HCT116 (cell line): ENCODE results near the gene SEC23A. TPM values are rescaled to one million over a fixed set of nuclear protein-coding genes. Genes with fewer than 3 reads are reported as not detected.

Source experiments
- ATAC-seq: fragments of 200-7000 bp; cut with Tn5 transposase; 2 replicates; pipeline ENCODE4 v1.9.1; 2020; ENCODE audit warnings: mild to moderate bottlenecking, moderate library complexity
- BruUV-seq: library from RNA; stranded (reverse); fragments of 400-500 nt; replicated peaks from 2 replicates; lab custom pipeline; 2021; lab: Mats Ljungman, UMichigan
- CTCF ChIA-PET: fragments of 300-600 bp; sonication (Branson Sonifier 250); formaldehyde crosslinking; loops from one replicate; lab custom pipeline; 2021; ENCODE audit warnings: antibody characterized with exemption; lab: Charles Lee
- POLR2A ChIA-PET: fragments of 300-600, 350-600 bp; sonication (Branson Sonifier 250); formaldehyde crosslinking; loops from one replicate; lab custom pipeline; 2021; ENCODE audit warnings: antibody characterized with exemption; lab: Charles Lee
- RAD21 ChIA-PET, 2 experiments: fragments of 300-600 bp; sonication (Branson Sonifier 250); formaldehyde crosslinking; loops; one replicate each; lab custom pipeline; 2023; ENCODE audit warnings: low total read pairs in 2 of 2; ENCODE audit not compliant: uncharacterized antibody in 2 of 2, unreplicated experiment in 2 of 2, low non-redundant PET in 1 of 2; lab: Charles Lee
- DNase-seq: peaks from one replicate; pipeline ENCODE4 v3.0.0-alpha.2; 2010; ENCODE audit warnings: low read depth, low spot score
- H2AFZ ChIP-seq: fragments of 200-600 bp; shearing (Covaris generic), sonication (generic); 2 replicates; pipeline ENCODE4 v1.6.1; 2017; ENCODE audit warnings: low read depth, mixed run types, mixed read lengths, antibody characterized with exemption, low read length; ENCODE audit not compliant: poor library complexity, severe bottlenecking
- H3K27ac ChIP-seq: 2 replicates; pipeline ENCODE4 v1.5.1; 2012; ENCODE audit warnings: low read depth, low read length
- H3K27me3 ChIP-seq: fragments of 200-600 bp; sonication (generic); 2 replicates; pipeline ENCODE4 v1.6.1; 2016; ENCODE audit warnings: mixed run types, low read length, mixed read lengths; ENCODE audit not compliant: insufficient read depth
- H3K36me3 ChIP-seq, 2 experiments: fragments of 200-500 bp in 1 of 2; fragments of 200-600 bp in 1 of 2; sonication (Bioruptor generic) in 1 of 2; sonication (generic) in 1 of 2; 2 replicates each; pipeline versions ENCODE4 v1.5.1 to v1.6.1; 2014 to 2016; ENCODE audit warnings: low read length in 2 of 2, inconsistent platforms in 1 of 2, mixed read lengths in 1 of 2, mixed run types in 1 of 2; ENCODE audit not compliant: insufficient read depth in 2 of 2, control insufficient read depth in 1 of 2
- H3K4me1 ChIP-seq, 2 experiments: fragments of 200-600 bp in 1 of 2; sonication (generic) in 1 of 2; 2 replicates each; pipeline versions ENCODE4 v1.5.1 to v1.6.1; 2012 to 2017; ENCODE audit warnings: low read length in 2 of 2, inconsistent platforms in 1 of 2, mild to moderate bottlenecking in 1 of 2, mixed read lengths in 1 of 2, mixed run types in 1 of 2, moderate library complexity in 1 of 2; ENCODE audit not compliant: insufficient read depth in 2 of 2, control insufficient read depth in 1 of 2
- H3K4me2 ChIP-seq: fragments of 200-600 bp; sonication (generic); 2 replicates; pipeline ENCODE4 v1.6.1; 2017; ENCODE audit warnings: mixed run types, low read length, mixed read lengths
- H3K4me3 ChIP-seq, 2 experiments: fragments of 200-600 bp in 1 of 2; sonication (generic) in 1 of 2; replicated peaks in 1 of 2; 2 replicates each; pipeline ENCODE4 v1.5.1; 2011 to 2016; ENCODE audit warnings: low read length in 2 of 2, control low read depth in 1 of 2, low read depth in 1 of 2, mild to moderate bottlenecking in 1 of 2, mixed read lengths in 1 of 2, mixed run types in 1 of 2
- H3K79me2 ChIP-seq: fragments of 200-600 bp; sonication (generic); 2 replicates; pipeline ENCODE4 v1.6.1; 2017; ENCODE audit warnings: mild to moderate bottlenecking, mixed run types, low read length, moderate library complexity, mixed read lengths; ENCODE audit not compliant: insufficient read depth
- H3K9ac ChIP-seq: fragments of 200-600 bp; sonication (generic); 2 replicates; pipeline ENCODE4 v1.6.1; 2016; ENCODE audit warnings: low read length, mixed read lengths
- H3K9me2 ChIP-seq: fragments of 200-600 bp; sonication (generic), shearing (Covaris generic); 2 replicates; pipeline ENCODE4 v1.6.1; 2017; ENCODE audit warnings: mixed run types, mild to moderate bottlenecking, moderate library complexity; ENCODE audit not compliant: insufficient read depth
- H3K9me3 ChIP-seq, 2 experiments: fragments of 200-500 bp in 1 of 2; fragments of 200-600 bp in 1 of 2; sonication (Bioruptor generic) in 1 of 2; sonication (generic) in 1 of 2; 2 replicates each; pipeline ENCODE4 v1.6.1; 2014 to 2017; ENCODE audit warnings: low read length in 2 of 2, mixed read lengths in 2 of 2, inconsistent platforms in 1 of 2, low read depth in 1 of 2, mild to moderate bottlenecking in 1 of 2, mixed run types in 1 of 2, moderate library complexity in 1 of 2; ENCODE audit not compliant: control insufficient read depth in 1 of 2, insufficient read depth in 1 of 2
- H4K20me1 ChIP-seq: fragments of 200-600 bp; sonication (generic), shearing (Covaris generic); 2 replicates; pipeline ENCODE4 v1.6.1; 2017; ENCODE audit warnings: mixed run types, mild to moderate bottlenecking, moderate library complexity; ENCODE audit not compliant: insufficient read depth
- ATF3 ChIP-seq: IDR thresholded peaks from 2 replicates; pipeline ENCODE4 v1.6.1; 2012
- CTCF ChIP-seq, 3 experiments: fragments of 200-600 bp in 1 of 3; sonication (generic) in 1 of 3; IDR thresholded peaks in 2 of 3; conservative IDR thresholded peaks in 1 of 3; 2 replicates each; pipeline ENCODE4 v1.5.1; 2012 to 2017; ENCODE audit warnings: low read depth in 2 of 3, low read length in 2 of 3, antibody characterized with exemption in 1 of 3, borderline replicate concordance in 1 of 3, control low read depth in 1 of 3, mild to moderate bottlenecking in 1 of 3, mixed read lengths in 1 of 3, mixed run types in 1 of 3, moderate library complexity in 1 of 3; ENCODE audit not compliant: insufficient read depth in 1 of 3
- EGR1 ChIP-seq: IDR thresholded peaks from 2 replicates; pipeline ENCODE4 v1.6.1; 2012; ENCODE audit warnings: low read depth
- EZH2phosphoT487 ChIP-seq: fragments of 200-600 bp; IDR thresholded peaks from 2 replicates; pipeline ENCODE4 v1.6.1; 2018; ENCODE audit warnings: antibody characterized with exemption, borderline replicate concordance
- REST ChIP-seq: IDR thresholded peaks from 2 replicates; pipeline ENCODE4 v1.6.1; 2012; ENCODE audit warnings: low read depth
- SIN3A ChIP-seq: IDR thresholded peaks from 2 replicates; pipeline ENCODE4 v1.6.1; 2012; ENCODE audit warnings: low read depth
- SRF ChIP-seq: IDR thresholded peaks from 2 replicates; pipeline ENCODE4 v1.6.1; 2012; ENCODE audit warnings: low read depth
- ZNF274 ChIP-seq: fragments of 200-500 bp; sonication (Bioruptor generic); IDR thresholded peaks from 2 replicates; pipeline ENCODE4 v1.6.1; 2014; ENCODE audit warnings: mild to moderate bottlenecking, low read depth, low read length, inconsistent platforms
- intact Hi-C: fragments of 100-400 bp; cut with micrococcal nuclease; formaldehyde crosslinking; loops from 2 replicates; pipeline ENCODE4 v1.10.0; 2022
- total RNA-seq: library from RNA; stranded (reverse); gene quantifications from one replicate; pipeline ENCODE4 v1.2.1, GENCODE V29; 2021; ENCODE audit not compliant: unreplicated experiment

SEC23A gene
- total RNA-seq, 1 experiment from 2014 or later: 81.7 TPM

GRCh38 chr14:39109893-39110715 lies 7.1 kb upstream of the SEC23A start:
- POLR2A ChIA-PET: interaction anchor here (1.1 kb wide), 1 partner anchor 60 kb away, joined by 3 read pairs; the partner anchor contains the start of gene TRAPPC6B
- no peak for TF ChIP-seq ZNF274
- no peak for TF ChIP-seq CTCF (IDR thresholded peaks at IDR 0.05 in 2 of 3, conservative IDR thresholded peaks at IDR 0.05 in 1 of 3; ENCODE audit: borderline replicate concordance in 1 of 3, insufficient read depth in 1 of 3, low read depth in 2 of 3, low read length in 2 of 3)
- TF ChIP-seq REST: no peak
- no peak for TF ChIP-seq SIN3A
- no peak for TF ChIP-seq SRF
- no peak for TF ChIP-seq EZH2phosphoT487
- TF ChIP-seq EGR1: no peak
- no peak for TF ChIP-seq ATF3
- no peaks in the 10 kb centered on the region for H3K9me3 ChIP-seq
- no peak overlapping the region for H3K4me2 ChIP-seq
- CTCF ChIA-PET: no interaction called here
- no peaks in the 10 kb centered on the region for H3K36me3 ChIP-seq
- H4K20me1 ChIP-seq: no peaks in the 10 kb centered on the region
- no peak overlapping the region for H2AFZ ChIP-seq
- DNase-seq: no peak
- H3K4me1 ChIP-seq: peaks cover 4 to 14% of the 10 kb centered on the region in 2 experiments; a peak in 3 of 4 replicates
- ATAC-seq: no peak
- BruUV-seq: no TSS peak
- intact Hi-C loops: loop anchor here (5.0 kb wide), 3 partner anchors 62 to 157 kb away; partner anchors contain the start of gene TRAPPC6B
- peaks cover 10% of the 10 kb centered on the region for H3K79me2 ChIP-seq
- H3K9ac ChIP-seq: no peak overlapping the region
- no peak overlapping the region for H3K4me3 ChIP-seq
- no peak overlapping the region for H3K27ac ChIP-seq
- RAD21 ChIA-PET: no interaction called here
- H3K9me2 ChIP-seq: no peaks in the 10 kb centered on the region
- H3K27me3 ChIP-seq: no peaks in the 10 kb centered on the region
